Progenitor cell of endocrine pancreas (in vitro differentiated cells): ENCODE results near the gene FSCN2. TPM values are rescaled to one million over a fixed set of nuclear protein-coding genes. Genes with fewer than 3 reads are reported as not detected.

Experiments used
- DNase-seq: peaks from one replicate; pipeline ENCODE4 v3.0.0; 2021; ENCODE audit warnings: low spot score; ENCODE audit not compliant: unreplicated experiment
- H3K27ac Mint-ChIP-seq: 2 replicates; pipeline ENCODE4 v1.8.0; 2021; ENCODE audit warnings: mild to moderate bottlenecking, moderate library complexity, mixed read lengths
- H3K27me3 Mint-ChIP-seq: 2 replicates; pipeline ENCODE4 v1.8.0; 2021; ENCODE audit warnings: mixed read lengths
- H3K36me3 Mint-ChIP-seq: 2 replicates; pipeline ENCODE4 v1.8.0; 2022; ENCODE audit warnings: mixed read lengths; ENCODE audit not compliant: insufficient read depth
- H3K4me1 Mint-ChIP-seq: 2 replicates; pipeline ENCODE4 v1.8.0; 2021; ENCODE audit warnings: low read depth, mixed read lengths
- H3K4me3 Mint-ChIP-seq: 2 replicates; pipeline ENCODE4 v1.8.0; 2021; ENCODE audit warnings: low read depth, mild to moderate bottlenecking, moderate library complexity, mixed read lengths
- H3K9me3 Mint-ChIP-seq: 2 replicates; pipeline ENCODE4 v1.8.0; 2021; ENCODE audit warnings: low read depth, mixed read lengths
- total RNA-seq: library from RNA; stranded (reverse); gene quantifications from 2 replicates; pipeline ENCODE4 v1.2.1, GENCODE V29; 2021
- TF ChIP-seq, protein P1 (sequence below): fragments of 200-600 bp; sonication (generic); IDR thresholded peaks from one replicate; pipeline ENCODE4 v1.5.0; 2021; ENCODE audit warnings: antibody characterized with exemption, mild to moderate bottlenecking; ENCODE audit not compliant: unreplicated experiment

FSCN2 gene
- total RNA-seq, 1 donor from 2014 or later, result 5.3 TPM

DNA sequence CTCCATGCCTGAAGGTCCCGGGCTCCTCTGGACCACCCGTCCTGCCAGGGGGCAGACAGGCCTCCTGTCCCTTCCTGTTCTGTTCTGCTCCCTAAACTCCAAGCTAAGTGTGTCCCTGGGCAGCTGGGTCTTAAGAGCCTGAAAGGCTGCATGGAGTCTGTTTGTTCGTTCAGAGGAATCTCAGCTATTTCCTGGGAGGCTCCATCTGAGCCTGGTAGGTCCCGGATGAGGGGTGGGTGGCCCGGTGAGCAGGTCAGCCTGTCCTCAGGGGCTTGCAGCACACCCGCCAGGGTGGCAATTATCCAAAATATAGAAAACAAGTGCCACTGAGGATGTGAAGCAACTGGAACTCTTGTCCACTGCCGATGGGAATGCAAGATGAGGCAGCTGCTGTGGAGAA, 28.1 kb upstream of the FSCN2 start:
- Mint-ChIP-seq H3K27me3 (peaks cover 13% of the 10 kb centered on the region), H3K36me3 (no peaks in the 10 kb centered on the region), H3K4me3 (no peak overlapping the region), H3K27ac (no peak overlapping the region), H3K4me1 (no peaks in the 10 kb centered on the region), H3K9me3 (no peaks in the 10 kb centered on the region)
- TF ChIP-seq, protein P1, sequence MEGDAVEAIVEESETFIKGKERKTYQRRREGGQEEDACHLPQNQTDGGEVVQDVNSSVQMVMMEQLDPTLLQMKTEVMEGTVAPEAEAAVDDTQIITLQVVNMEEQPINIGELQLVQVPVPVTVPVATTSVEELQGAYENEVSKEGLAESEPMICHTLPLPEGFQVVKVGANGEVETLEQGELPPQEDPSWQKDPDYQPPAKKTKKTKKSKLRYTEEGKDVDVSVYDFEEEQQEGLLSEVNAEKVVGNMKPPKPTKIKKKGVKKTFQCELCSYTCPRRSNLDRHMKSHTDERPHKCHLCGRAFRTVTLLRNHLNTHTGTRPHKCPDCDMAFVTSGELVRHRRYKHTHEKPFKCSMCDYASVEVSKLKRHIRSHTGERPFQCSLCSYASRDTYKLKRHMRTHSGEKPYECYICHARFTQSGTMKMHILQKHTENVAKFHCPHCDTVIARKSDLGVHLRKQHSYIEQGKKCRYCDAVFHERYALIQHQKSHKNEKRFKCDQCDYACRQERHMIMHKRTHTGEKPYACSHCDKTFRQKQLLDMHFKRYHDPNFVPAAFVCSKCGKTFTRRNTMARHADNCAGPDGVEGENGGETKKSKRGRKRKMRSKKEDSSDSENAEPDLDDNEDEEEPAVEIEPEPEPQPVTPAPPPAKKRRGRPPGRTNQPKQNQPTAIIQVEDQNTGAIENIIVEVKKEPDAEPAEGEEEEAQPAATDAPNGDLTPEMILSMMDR, result no peak
- DNase-seq, result no peak

- TF ChIP-seq, protein P1, result no peak
Observed at GRCh38 chr17:81502471-81503017, 25.6 kb upstream of the FSCN2 start.

DNA sequence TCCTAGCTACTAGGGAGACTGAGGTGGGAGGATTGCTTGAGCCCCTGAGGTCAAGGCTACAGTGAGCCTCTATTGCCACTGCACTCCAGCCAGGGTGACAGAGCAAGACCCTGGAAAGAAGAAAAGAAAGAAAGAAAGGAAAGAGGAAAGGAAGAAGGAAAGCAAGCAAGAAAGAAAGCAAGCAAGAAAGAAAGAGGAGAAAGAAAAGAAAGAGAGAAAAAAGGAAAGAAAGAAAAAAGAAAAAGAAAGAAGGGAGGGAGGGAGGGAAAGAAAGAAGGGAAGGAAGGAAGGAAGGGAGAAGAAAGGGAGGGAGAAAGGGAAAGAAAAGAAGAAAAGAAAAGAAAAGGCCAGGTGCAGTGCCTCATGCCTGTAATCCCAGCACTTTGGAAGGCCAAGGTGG, 24.6 kb upstream of the FSCN2 start:
- TF ChIP-seq, protein P1, result no peak
- Mint-ChIP-seq H3K27me3 (peaks cover 8% of the 10 kb centered on the region), H3K4me1 (no peaks in the 10 kb centered on the region), H3K9me3 (no peaks in the 10 kb centered on the region), H3K36me3 (peaks cover 6% of the 10 kb centered on the region), H3K4me3 (no peak overlapping the region), H3K27ac (no peak overlapping the region)
- no peak for DNase-seq

More at GRCh38 chr17:81502471-81503017, 25.6 kb upstream of the FSCN2 start:
- Mint-ChIP-seq H3K27me3 (peaks cover 8% of the 10 kb centered on the region), H3K4me1 (no peaks in the 10 kb centered on the region), H3K36me3 (no peaks in the 10 kb centered on the region), H3K27ac (no peak overlapping the region), H3K9me3 (no peaks in the 10 kb centered on the region), H3K4me3 (no peak overlapping the region)
- no peak for DNase-seq

GRCh38 chr17:81508639-81509206, 19.5 kb upstream of the FSCN2 start:
- Mint-ChIP-seq H3K4me1 (peaks cover 26% of the 10 kb centered on the region), H3K27me3 (peaks cover 4% of the 10 kb centered on the region), H3K36me3 (peaks cover 41% of the 10 kb centered on the region), H3K4me3 (peak overlapping the region; percentile 96), H3K27ac (peak overlapping the region; percentile 97), H3K9me3 (no peaks in the 10 kb centered on the region)
- TF ChIP-seq, protein P1, result no peak
- no peak for DNase-seq

DNA sequence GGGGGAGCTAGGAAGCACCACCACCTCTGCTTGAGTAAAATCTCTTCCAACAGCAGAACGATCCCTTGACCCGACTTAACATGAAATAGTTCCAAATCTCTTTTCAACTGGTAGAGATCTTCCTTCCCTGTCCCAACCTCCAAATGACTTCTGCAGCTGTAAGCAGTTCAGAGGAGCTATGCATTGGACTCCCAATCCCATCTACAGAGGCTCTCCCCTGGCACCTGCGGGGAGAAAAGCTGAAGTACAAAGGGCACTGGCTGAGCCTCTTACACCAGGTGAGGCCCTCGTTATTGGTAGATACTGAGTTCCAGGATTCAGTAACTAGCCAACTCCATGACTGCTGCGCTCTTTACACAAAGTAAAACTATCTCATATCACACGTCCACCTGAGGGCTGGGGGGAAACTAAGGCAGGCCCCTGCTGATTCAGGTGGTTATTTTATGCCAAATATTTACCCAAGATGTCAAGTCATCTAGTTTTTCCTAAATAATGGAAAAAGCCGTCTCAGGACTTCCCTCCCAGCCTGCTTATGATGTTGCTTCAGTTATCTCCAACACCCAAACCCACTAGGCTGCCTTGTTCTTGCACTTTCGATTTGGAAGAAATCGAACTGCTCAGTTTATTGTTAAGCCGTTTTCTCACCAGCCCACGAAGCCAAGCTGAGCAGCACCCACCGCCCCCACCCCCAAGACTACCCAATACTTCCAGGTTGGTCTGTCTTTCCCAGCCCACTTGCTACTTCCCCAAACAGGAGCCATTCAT, 18.8 kb upstream of the FSCN2 start:
- Mint-ChIP-seq H3K36me3 (peaks cover 41% of the 10 kb centered on the region), H3K4me3 (peak overlapping the region; percentile 96), H3K9me3 (no peaks in the 10 kb centered on the region), H3K27me3 (peaks cover 4% of the 10 kb centered on the region), H3K4me1 (peaks cover 26% of the 10 kb centered on the region), H3K27ac (peak overlapping the region; percentile 97)
- no peak for DNase-seq
- TF ChIP-seq, protein P1, result no peak
